Subcutaneous adipose tissue (tissue), 4 donors: ENCODE data around the gene PDPR. TPM values are rescaled to one million over a fixed set of nuclear protein-coding genes. Genes with fewer than 3 reads are reported as not detected.

Experiments
- CTCF ChIP-seq: fragments of 450-650 bp; IDR thresholded peaks from one replicate; pipeline ENCODE4 v1.5.1; 2016; ENCODE audit warnings: low read depth, mild to moderate bottlenecking, control low read depth, antibody characterized with exemption, moderate library complexity
- total RNA-seq, 4 donors: library from RNA; depleted of rRNA; stranded (reverse); fragments of >200 nt; gene quantifications; one replicate each; pipeline ENCODE4 v1.1.0, GENCODE V29; 2016

The PDPR gene
- total RNA-seq, 4 donors from 2014 or later: 20.4 to 27.3 (median 22.5) TPM

GRCh38 chr16:70157477-70158260 lies 43.5 kb downstream of the PDPR start:
- no peak for TF ChIP-seq CTCF

DNA sequence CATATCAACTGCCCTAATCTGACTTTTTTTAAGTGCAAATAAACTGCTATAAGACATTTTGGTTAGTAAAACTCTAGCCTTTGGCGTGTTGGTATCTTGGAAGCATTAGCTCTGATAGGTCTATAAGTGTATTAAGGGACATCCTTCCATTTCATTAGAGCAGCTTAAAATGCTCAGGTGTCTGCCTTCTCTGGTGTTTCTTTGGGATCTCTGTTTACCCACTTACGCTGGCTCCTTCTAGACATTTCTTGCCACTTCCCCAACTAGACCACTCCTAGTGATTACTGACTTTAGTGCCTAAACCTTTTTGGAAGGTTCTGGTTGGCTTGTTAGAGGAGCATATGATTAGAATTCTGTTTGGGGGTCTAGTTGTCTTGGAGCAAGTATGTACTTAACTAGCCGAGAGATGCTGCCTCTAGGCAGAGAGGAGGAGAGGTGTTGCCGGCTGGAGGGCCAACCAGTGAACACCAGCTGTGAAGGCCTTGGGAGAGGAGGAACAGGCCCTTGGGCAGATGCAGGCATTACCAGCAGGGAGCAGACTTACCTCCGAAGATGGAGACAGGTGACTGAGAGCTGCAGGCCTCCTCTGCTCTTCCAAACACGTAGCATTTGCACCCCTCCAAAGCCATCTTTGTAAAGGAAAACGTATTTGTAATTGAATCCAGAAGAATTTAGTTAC lies 44.3 kb downstream of the PDPR start:
- TF ChIP-seq CTCF: no peak

GRCh38 chr16:70159355-70160348 lies 45.5 kb downstream of the PDPR start:
- TF ChIP-seq CTCF: no peak

- TF ChIP-seq CTCF: no peak
Observed at GRCh38 chr16:70160388-70160787, 46.3 kb downstream of the PDPR start.

- no peak for TF ChIP-seq CTCF
Observed at GRCh38 chr16:70160821-70161220, 46.7 kb downstream of the PDPR start.

DNA sequence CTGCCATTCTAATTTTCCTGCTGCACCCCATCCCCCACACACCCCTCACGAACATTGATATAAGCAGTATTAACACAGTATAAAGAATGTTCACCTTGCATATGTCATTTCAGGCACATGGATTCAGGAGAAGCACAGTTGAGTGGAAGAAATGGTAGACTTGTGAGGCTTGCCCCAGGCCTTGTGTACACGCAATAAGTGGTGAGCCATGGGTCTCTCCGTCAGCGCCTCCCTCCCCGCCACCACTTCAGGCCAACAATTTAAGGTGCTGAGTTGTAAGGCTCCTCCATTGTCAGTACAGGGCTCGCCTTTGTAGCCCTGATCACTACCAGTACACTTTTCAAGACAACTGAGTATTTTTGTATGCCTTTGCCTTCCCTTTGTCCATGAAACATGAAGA lies 47.2 kb downstream of the PDPR start:
- no peak for TF ChIP-seq CTCF

DNA sequence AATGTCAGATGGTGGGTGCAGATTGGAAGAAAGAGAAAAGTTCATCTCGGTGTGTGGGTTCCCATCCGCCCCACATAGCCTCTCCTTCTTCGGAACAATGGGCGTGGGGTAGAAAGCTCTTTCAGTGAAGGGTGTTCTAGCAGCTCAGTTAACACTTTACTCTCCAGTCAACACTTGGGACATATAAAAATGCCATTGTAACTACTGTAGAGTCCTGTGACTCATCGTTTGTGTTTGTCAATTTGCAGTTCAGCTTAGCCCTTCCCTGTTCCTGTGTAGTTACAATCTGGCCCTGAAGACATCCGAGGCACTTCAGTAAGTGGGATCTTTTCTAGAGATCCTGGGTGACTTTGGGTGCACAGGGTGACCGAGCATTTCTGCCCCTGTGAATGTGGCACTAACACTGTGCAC lies 47.9 kb downstream of the PDPR start:
- TF ChIP-seq CTCF: no peak
